GM06990 (cell line): ENCODE measurements around the gene BICC1.

Source experiments
- DNase-seq: peaks from one replicate; pipeline ENCODE4 v3.0.0-alpha.2; 2011; ENCODE audit not compliant: insufficient read length; ENCODE audit errors: extremely low read depth
- H3K27me3 ChIP-seq: replicated peaks from 2 replicates; pipeline ENCODE4 v1.6.0; 2011; ENCODE audit warnings: low read length; ENCODE audit not compliant: control insufficient read depth, insufficient read depth
- H3K36me3 ChIP-seq: 2 replicates; pipeline ENCODE4 v1.5.1; 2011; ENCODE audit warnings: low read length; ENCODE audit not compliant: control insufficient read depth, insufficient read depth
- H3K4me3 ChIP-seq: replicated peaks from 2 replicates; pipeline ENCODE4 v1.5.1; 2011; ENCODE audit warnings: low read depth, mild to moderate bottlenecking, control low read depth, low read length
- TF ChIP-seq, protein P1 (sequence below): IDR thresholded peaks from 2 replicates; pipeline ENCODE4 v1.5.1; 2011; ENCODE audit warnings: low read length, control low read depth, mild to moderate bottlenecking, inconsistent platforms; ENCODE audit not compliant: insufficient read depth, poor library complexity, severe bottlenecking

The BICC1 gene

DNA sequence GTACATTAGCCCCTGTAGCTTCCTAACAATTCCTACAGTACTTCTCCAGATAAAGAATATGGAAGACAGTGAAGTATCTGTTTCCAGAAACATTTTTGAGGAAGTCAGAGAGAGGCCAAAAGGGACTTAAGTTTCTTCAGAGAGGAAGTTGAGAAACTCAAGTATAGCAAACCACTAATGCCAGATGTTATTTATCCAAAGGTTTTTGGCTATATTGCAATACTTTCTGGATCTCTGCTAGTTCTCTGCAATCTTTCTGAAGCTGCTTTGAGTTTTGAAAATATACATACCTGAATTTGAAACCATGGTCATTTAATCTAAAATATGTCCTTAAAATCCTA is 64.7 kb downstream of the BICC1 start:
- H3K4me3 ChIP-seq = no peak overlapping the region
- no peak for DNase-seq
- H3K27me3 ChIP-seq = no peaks in the 10 kb centered on the region
- H3K36me3 ChIP-seq = no peaks in the 10 kb centered on the region
- TF ChIP-seq, protein P1, sequence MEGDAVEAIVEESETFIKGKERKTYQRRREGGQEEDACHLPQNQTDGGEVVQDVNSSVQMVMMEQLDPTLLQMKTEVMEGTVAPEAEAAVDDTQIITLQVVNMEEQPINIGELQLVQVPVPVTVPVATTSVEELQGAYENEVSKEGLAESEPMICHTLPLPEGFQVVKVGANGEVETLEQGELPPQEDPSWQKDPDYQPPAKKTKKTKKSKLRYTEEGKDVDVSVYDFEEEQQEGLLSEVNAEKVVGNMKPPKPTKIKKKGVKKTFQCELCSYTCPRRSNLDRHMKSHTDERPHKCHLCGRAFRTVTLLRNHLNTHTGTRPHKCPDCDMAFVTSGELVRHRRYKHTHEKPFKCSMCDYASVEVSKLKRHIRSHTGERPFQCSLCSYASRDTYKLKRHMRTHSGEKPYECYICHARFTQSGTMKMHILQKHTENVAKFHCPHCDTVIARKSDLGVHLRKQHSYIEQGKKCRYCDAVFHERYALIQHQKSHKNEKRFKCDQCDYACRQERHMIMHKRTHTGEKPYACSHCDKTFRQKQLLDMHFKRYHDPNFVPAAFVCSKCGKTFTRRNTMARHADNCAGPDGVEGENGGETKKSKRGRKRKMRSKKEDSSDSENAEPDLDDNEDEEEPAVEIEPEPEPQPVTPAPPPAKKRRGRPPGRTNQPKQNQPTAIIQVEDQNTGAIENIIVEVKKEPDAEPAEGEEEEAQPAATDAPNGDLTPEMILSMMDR = no peak

DNA sequence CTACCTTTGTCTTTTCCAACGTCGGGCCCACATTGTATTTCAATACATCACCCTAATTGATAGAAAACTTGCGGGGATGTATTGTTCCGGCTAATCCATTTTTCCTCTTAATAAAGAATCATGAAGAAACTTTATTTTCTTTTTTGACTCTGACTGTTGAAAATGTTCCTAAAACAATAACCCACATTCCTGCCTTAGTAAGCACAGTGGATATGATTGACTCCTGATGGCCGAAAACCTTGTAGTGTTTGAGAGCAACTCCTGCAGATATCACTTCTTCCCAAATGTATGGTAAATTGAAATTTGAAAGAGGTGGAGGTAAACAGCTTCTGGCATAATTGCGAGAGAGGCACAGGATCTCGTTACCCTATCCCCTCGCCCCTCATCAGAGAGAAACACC is 65.7 kb downstream of the BICC1 start:
- H3K4me3 ChIP-seq = no peak overlapping the region
- H3K27me3 ChIP-seq = no peaks in the 10 kb centered on the region
- DNase-seq = no peak
- H3K36me3 ChIP-seq = no peaks in the 10 kb centered on the region
- TF ChIP-seq, protein P1 = no peak

DNA sequence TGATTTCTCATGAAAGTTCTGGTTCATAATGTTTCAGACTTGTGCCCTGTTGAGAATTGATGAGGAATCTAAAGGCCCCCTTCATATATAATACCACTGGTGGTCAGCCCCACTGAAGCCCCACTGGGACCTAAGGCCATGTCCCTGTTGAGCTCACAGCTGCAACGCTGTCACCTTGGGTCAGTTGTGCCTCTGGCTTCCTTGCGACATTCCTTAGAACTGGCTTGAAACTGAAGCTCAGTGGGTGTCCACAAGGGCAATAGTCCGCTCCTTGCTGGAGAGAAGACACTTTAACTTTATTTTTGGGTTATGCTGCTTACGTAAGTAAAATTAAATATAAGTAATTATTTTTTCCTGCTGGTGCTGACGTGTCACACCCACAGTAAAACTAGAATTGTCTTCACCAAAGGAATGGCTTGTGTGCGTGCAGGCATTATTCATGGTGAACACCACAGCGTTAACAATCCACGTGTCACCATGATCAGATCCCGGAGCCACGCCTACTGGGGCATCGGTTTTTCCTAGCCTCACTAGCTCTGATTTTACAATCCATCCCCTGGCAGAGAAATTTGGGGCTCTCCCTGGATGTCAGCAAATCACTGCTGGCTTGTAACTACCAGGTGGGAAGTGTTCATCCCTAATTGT is 66.5 kb downstream of the BICC1 start:
- DNase-seq = no peak
- Histone ChIP-seq H3K27me3 (no peaks in the 10 kb centered on the region), H3K4me3 (no peak overlapping the region), H3K36me3 (no peaks in the 10 kb centered on the region)
- TF ChIP-seq, protein P1 = no peak

DNA sequence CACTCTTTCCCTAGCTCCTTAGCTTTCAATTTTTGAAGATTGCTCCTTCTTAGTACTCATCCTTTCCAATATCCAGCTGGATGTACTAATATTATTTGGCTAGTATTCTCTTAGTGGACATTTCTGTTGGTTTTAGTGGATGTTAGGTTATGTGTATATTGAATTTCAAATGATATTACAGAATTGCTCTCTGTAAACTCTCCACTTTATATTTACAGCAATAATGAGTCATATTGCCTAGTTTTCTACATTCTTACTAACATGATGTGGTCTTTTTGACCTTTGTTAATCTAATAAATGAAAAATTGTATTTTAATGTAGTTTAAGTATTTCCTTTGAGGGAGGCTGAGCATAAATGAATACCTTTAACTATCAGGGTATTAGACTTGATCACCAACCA is 69.4 kb downstream of the BICC1 start:
- DNase-seq = no peak
- no peaks in the 10 kb centered on the region for H3K27me3 ChIP-seq
- TF ChIP-seq, protein P1 = no peak
- no peaks in the 10 kb centered on the region for H3K36me3 ChIP-seq
- no peak overlapping the region for H3K4me3 ChIP-seq

DNA sequence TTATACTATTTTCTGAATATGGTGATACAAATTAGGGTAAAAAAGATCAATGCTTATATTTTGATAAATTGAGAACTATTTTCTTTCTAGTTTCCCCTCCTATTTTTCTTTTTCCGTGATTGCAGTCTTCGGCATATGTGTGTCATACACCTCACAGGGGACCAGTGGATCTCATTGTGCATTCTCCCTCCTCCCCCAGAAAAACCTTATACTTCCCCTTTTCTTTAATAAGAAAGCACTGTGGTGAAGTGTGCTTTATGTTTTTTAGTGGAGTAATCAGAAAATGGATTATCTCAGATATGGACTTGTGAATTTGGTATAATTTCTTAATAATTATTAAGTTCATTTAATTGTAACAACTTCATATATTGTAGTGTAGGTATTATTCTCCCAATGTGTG is 72.8 kb downstream of the BICC1 start:
- no peak for DNase-seq
- H3K27me3 ChIP-seq = no peaks in the 10 kb centered on the region
- TF ChIP-seq, protein P1 = no peak
- no peaks in the 10 kb centered on the region for H3K36me3 ChIP-seq
- no peak overlapping the region for H3K4me3 ChIP-seq
